Measurements from ENCODE around the gene TICAM1.
"Not testable (repeated sequence)": the region's sequence is repeated elsewhere in the genome, so short reads cannot be mapped to it uniquely, and the experiment has no call there.

Gene TICAM1

GRCh38 chr19:4839192-4839591 lies 7.7 kb upstream of the TICAM1 start:
- Histone ChIP-seq H3K27me3 (ENCODE audit: control insufficient read depth in 1 of 2, insufficient read depth in 2 of 2, low read length in 2 of 2) (no peaks in the 10 kb centered on the region), H3K9me3 (ENCODE audit: low read length) (no peaks in the 10 kb centered on the region), H3K4me3 (ENCODE audit: low read depth in 1 of 2, low read length in 2 of 2) (no peak overlapping the region), H3K27ac (ENCODE audit: low read depth, low read length) (no peak overlapping the region), H3K9ac (ENCODE audit: low read length) (no peak overlapping the region), H3K4me1 (ENCODE audit: insufficient read depth, low read length) (no peaks in the 10 kb centered on the region), H3K36me3 (ENCODE audit: insufficient read depth, low read length) (peaks cover 13% of the 10 kb centered on the region)

GRCh38 chr19:4832776-4833175 lies 1.3 kb upstream of the TICAM1 start:
- H3K27ac ChIP-seq (ENCODE audit: low read depth, low read length), result no peak overlapping the region

GRCh38 chr19:4831979-4832340 lies 448 bp upstream of the TICAM1 start:
- not testable (repeated sequence) for H3K36me3 ChIP-seq (ENCODE audit: insufficient read depth, low read length); H3K9me3 ChIP-seq (ENCODE audit: low read length); H3K27me3 ChIP-seq (ENCODE audit: control insufficient read depth in 1 of 2, insufficient read depth in 2 of 2, low read length in 2 of 2); H3K4me1 ChIP-seq (ENCODE audit: insufficient read depth, low read length)
- peak overlapping the region; percentile 77 for H3K27ac ChIP-seq (ENCODE audit: low read depth, low read length)
- peak overlapping the region; percentile 71 for H3K9ac ChIP-seq (ENCODE audit: low read length)
- peak overlapping the region; percentile 87 to 89 for H3K4me3 ChIP-seq (ENCODE audit: low read depth in 1 of 2, low read length in 2 of 2)

More at GRCh38 chr19:4832776-4833175, 1.3 kb upstream of the TICAM1 start:
- Histone ChIP-seq H3K27me3 (ENCODE audit: control insufficient read depth in 1 of 2, insufficient read depth in 2 of 2, low read length in 2 of 2) (no peaks in the 10 kb centered on the region), H3K4me1 (ENCODE audit: insufficient read depth, low read length) (peaks cover 10% of the 10 kb centered on the region), H3K9ac (ENCODE audit: low read length) (no peak overlapping the region), H3K4me3 (ENCODE audit: low read depth in 1 of 2, low read length in 2 of 2) (no peak overlapping the region), H3K36me3 (ENCODE audit: insufficient read depth, low read length) (no peaks in the 10 kb centered on the region), H3K9me3 (ENCODE audit: low read length) (no peaks in the 10 kb centered on the region)

- Histone ChIP-seq H3K4me3 (ENCODE audit: low read depth in 1 of 2, low read length in 2 of 2) (peak overlapping the region; percentile 87 to 89), H3K27me3 (ENCODE audit: control insufficient read depth in 1 of 2, insufficient read depth in 2 of 2, low read length in 2 of 2) (no peaks in the 10 kb centered on the region), H3K4me1 (ENCODE audit: insufficient read depth, low read length) (peaks cover 10% of the 10 kb centered on the region), H3K9me3 (ENCODE audit: low read length) (no peaks in the 10 kb centered on the region), H3K36me3 (ENCODE audit: insufficient read depth, low read length) (no peaks in the 10 kb centered on the region), H3K27ac (ENCODE audit: low read depth, low read length) (peak overlapping the region; percentile 77), H3K9ac (ENCODE audit: low read length) (peak overlapping the region; percentile 71)
Observed at GRCh38 chr19:4830768-4831265, 695 bp downstream of the TICAM1 start.

- peak overlapping the region; percentile 71 for H3K9ac ChIP-seq (ENCODE audit: low read length)
- H3K27me3 ChIP-seq (ENCODE audit: control insufficient read depth in 1 of 2, insufficient read depth in 2 of 2, low read length in 2 of 2), result no peaks in the 10 kb centered on the region
- no peaks in the 10 kb centered on the region for H3K9me3 ChIP-seq (ENCODE audit: low read length)
- H3K4me3 ChIP-seq (ENCODE audit: low read depth in 1 of 2, low read length in 2 of 2), result peak overlapping the region in 1 of 2 donors; percentile 89
- H3K27ac ChIP-seq (ENCODE audit: low read depth, low read length), result peak overlapping the region; percentile 77
- H3K4me1 ChIP-seq (ENCODE audit: insufficient read depth, low read length), result peaks cover 10% of the 10 kb centered on the region
- H3K36me3 ChIP-seq (ENCODE audit: insufficient read depth, low read length), result no peaks in the 10 kb centered on the region
Observed at GRCh38 chr19:4830332-4830731, 1.2 kb downstream of the TICAM1 start.

- no peaks in the 10 kb centered on the region for H3K27me3 ChIP-seq (ENCODE audit: control insufficient read depth in 1 of 2, insufficient read depth in 2 of 2, low read length in 2 of 2)
- peaks cover 10% of the 10 kb centered on the region for H3K4me1 ChIP-seq (ENCODE audit: insufficient read depth, low read length)
- no peak overlapping the region for H3K4me3 ChIP-seq (ENCODE audit: low read depth in 1 of 2, low read length in 2 of 2)
- H3K27ac ChIP-seq (ENCODE audit: low read depth, low read length), result no peak overlapping the region
- H3K36me3 ChIP-seq (ENCODE audit: insufficient read depth, low read length), result no peaks in the 10 kb centered on the region
- no peaks in the 10 kb centered on the region for H3K9me3 ChIP-seq (ENCODE audit: low read length)
- no peak overlapping the region for H3K9ac ChIP-seq (ENCODE audit: low read length)
Observed at GRCh38 chr19:4829001-4829712, 2.4 kb downstream of the TICAM1 start.

- no peaks in the 10 kb centered on the region for H3K4me1 ChIP-seq (ENCODE audit: insufficient read depth, low read length)
- H3K4me3 ChIP-seq (ENCODE audit: low read depth in 1 of 2, low read length in 2 of 2), result no peak overlapping the region
- H3K9ac ChIP-seq (ENCODE audit: low read length), result no peak overlapping the region
- H3K27me3 ChIP-seq (ENCODE audit: control insufficient read depth in 1 of 2, insufficient read depth in 2 of 2, low read length in 2 of 2), result no peaks in the 10 kb centered on the region
- H3K36me3 ChIP-seq (ENCODE audit: insufficient read depth, low read length), result peaks cover 8% of the 10 kb centered on the region
- H3K27ac ChIP-seq (ENCODE audit: low read depth, low read length), result no peak overlapping the region
- no peaks in the 10 kb centered on the region for H3K9me3 ChIP-seq (ENCODE audit: low read length)
Observed at GRCh38 chr19:4823577-4823976, 7.9 kb downstream of the TICAM1 start.

- peaks cover 11% of the 10 kb centered on the region for H3K36me3 ChIP-seq (ENCODE audit: insufficient read depth, low read length)
- not testable (repeated sequence) for H3K9me3 ChIP-seq (ENCODE audit: low read length); H3K27ac ChIP-seq (ENCODE audit: low read depth, low read length); H3K9ac ChIP-seq (ENCODE audit: low read length); H3K27me3 ChIP-seq (ENCODE audit: control insufficient read depth in 1 of 2, insufficient read depth in 2 of 2, low read length in 2 of 2); H3K4me3 ChIP-seq (ENCODE audit: low read depth in 1 of 2, low read length in 2 of 2); H3K4me1 ChIP-seq (ENCODE audit: insufficient read depth, low read length)
Observed at GRCh38 chr19:4822354-4822753, 9.2 kb downstream of the TICAM1 start.

- H3K27me3 ChIP-seq (ENCODE audit: control insufficient read depth in 1 of 2, insufficient read depth in 2 of 2, low read length in 2 of 2), result no peaks in the 10 kb centered on the region
- H3K36me3 ChIP-seq (ENCODE audit: insufficient read depth, low read length), result peaks cover 21% of the 10 kb centered on the region
- no peaks in the 10 kb centered on the region for H3K9me3 ChIP-seq (ENCODE audit: low read length)
- H3K4me3 ChIP-seq (ENCODE audit: low read depth in 1 of 2, low read length in 2 of 2), result no peak overlapping the region
- H3K4me1 ChIP-seq (ENCODE audit: insufficient read depth, low read length), result no peaks in the 10 kb centered on the region
- H3K27ac ChIP-seq (ENCODE audit: low read depth, low read length), result no peak overlapping the region
- H3K9ac ChIP-seq (ENCODE audit: low read length), result no peak overlapping the region
Observed at GRCh38 chr19:4821265-4821664, 10.2 kb downstream of the TICAM1 start.

GRCh38 chr19:4817467-4818277 lies 13.8 kb downstream of the TICAM1 start:
- Histone ChIP-seq H3K36me3 (ENCODE audit: insufficient read depth, low read length) (peaks cover 21% of the 10 kb centered on the region), H3K4me3 (ENCODE audit: low read depth in 1 of 2, low read length in 2 of 2) (no peak overlapping the region), H3K9ac (ENCODE audit: low read length) (no peak overlapping the region), H3K27ac (ENCODE audit: low read depth, low read length) (no peak overlapping the region), H3K4me1 (ENCODE audit: insufficient read depth, low read length) (peaks cover 17% of the 10 kb centered on the region), H3K9me3 (ENCODE audit: low read length) (no peaks in the 10 kb centered on the region), H3K27me3 (ENCODE audit: control insufficient read depth in 1 of 2, insufficient read depth in 2 of 2, low read length in 2 of 2) (no peaks in the 10 kb centered on the region)

GRCh38 chr19:4816950-4817278 lies 14.6 kb downstream of the TICAM1 start:
- Histone ChIP-seq H3K27ac (ENCODE audit: low read depth, low read length) (no peak overlapping the region), H3K36me3 (ENCODE audit: insufficient read depth, low read length) (peaks cover 21% of the 10 kb centered on the region), H3K9ac (ENCODE audit: low read length) (no peak overlapping the region), H3K4me1 (ENCODE audit: insufficient read depth, low read length) (peaks cover 17% of the 10 kb centered on the region), H3K27me3 (ENCODE audit: control insufficient read depth in 1 of 2, insufficient read depth in 2 of 2, low read length in 2 of 2) (no peaks in the 10 kb centered on the region), H3K9me3 (ENCODE audit: low read length) (no peaks in the 10 kb centered on the region), H3K4me3 (ENCODE audit: low read depth in 1 of 2, low read length in 2 of 2) (no peak overlapping the region)

All from muscle layer of colon (tissue), 2 donors.